ENCODE results near the gene JAKMIP2.

Gene JAKMIP2

DNA sequence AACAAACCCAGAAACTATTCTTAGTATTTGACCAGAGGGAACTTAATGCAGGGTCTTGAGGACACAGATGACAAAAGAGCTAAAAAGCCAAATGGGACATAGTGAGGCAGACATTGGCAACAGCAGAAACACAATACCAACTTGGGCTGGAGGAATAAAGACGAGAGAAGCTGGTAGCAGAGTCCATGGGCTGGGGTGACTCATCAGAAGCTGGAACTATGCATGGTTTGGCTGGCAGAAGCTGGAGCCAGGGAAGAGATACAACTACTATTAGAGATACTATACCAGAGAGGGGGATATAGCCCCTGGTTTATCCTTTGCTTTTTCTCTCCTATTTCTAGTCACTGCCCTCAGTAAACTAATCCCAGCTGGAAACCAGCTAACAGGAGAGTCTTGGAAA, 243.5 kb downstream of the JAKMIP2 start:
- H3K27ac ChIP-seq (replicated peaks): no peak overlapping the region
- H3K27me3 ChIP-seq (ENCODE audit: insufficient read depth, poor library complexity, severe bottlenecking): no peaks in the 10 kb centered on the region
- DNase-seq (ENCODE audit: low read depth in 1 of 2, low spot score in 1 of 2): no peak
- TF ChIP-seq, protein P1, sequence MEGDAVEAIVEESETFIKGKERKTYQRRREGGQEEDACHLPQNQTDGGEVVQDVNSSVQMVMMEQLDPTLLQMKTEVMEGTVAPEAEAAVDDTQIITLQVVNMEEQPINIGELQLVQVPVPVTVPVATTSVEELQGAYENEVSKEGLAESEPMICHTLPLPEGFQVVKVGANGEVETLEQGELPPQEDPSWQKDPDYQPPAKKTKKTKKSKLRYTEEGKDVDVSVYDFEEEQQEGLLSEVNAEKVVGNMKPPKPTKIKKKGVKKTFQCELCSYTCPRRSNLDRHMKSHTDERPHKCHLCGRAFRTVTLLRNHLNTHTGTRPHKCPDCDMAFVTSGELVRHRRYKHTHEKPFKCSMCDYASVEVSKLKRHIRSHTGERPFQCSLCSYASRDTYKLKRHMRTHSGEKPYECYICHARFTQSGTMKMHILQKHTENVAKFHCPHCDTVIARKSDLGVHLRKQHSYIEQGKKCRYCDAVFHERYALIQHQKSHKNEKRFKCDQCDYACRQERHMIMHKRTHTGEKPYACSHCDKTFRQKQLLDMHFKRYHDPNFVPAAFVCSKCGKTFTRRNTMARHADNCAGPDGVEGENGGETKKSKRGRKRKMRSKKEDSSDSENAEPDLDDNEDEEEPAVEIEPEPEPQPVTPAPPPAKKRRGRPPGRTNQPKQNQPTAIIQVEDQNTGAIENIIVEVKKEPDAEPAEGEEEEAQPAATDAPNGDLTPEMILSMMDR (IDR thresholded peaks at IDR 0.05; ENCODE audit: insufficient read depth, low read length): no peak
- no peak for TF ChIP-seq SPI1 (IDR thresholded peaks at IDR 0.05; ENCODE audit: borderline replicate concordance, low read depth)
- no peak for TF ChIP-seq GABPA (IDR thresholded peaks at IDR 0.05; ENCODE audit: low read depth)
- TF ChIP-seq POLR2AphosphoS5 (IDR thresholded peaks at IDR 0.05; ENCODE audit: low read depth): no peak
- TF ChIP-seq, protein P2, sequence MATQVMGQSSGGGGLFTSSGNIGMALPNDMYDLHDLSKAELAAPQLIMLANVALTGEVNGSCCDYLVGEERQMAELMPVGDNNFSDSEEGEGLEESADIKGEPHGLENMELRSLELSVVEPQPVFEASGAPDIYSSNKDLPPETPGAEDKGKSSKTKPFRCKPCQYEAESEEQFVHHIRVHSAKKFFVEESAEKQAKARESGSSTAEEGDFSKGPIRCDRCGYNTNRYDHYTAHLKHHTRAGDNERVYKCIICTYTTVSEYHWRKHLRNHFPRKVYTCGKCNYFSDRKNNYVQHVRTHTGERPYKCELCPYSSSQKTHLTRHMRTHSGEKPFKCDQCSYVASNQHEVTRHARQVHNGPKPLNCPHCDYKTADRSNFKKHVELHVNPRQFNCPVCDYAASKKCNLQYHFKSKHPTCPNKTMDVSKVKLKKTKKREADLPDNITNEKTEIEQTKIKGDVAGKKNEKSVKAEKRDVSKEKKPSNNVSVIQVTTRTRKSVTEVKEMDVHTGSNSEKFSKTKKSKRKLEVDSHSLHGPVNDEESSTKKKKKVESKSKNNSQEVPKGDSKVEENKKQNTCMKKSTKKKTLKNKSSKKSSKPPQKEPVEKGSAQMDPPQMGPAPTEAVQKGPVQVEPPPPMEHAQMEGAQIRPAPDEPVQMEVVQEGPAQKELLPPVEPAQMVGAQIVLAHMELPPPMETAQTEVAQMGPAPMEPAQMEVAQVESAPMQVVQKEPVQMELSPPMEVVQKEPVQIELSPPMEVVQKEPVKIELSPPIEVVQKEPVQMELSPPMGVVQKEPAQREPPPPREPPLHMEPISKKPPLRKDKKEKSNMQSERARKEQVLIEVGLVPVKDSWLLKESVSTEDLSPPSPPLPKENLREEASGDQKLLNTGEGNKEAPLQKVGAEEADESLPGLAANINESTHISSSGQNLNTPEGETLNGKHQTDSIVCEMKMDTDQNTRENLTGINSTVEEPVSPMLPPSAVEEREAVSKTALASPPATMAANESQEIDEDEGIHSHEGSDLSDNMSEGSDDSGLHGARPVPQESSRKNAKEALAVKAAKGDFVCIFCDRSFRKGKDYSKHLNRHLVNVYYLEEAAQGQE (IDR thresholded peaks at IDR 0.05; ENCODE audit: insufficient replicate concordance, low read depth): no peak
- no peak overlapping the region for H3K4me3 ChIP-seq (replicated peaks; ENCODE audit: insufficient read depth, low read length)

DNA sequence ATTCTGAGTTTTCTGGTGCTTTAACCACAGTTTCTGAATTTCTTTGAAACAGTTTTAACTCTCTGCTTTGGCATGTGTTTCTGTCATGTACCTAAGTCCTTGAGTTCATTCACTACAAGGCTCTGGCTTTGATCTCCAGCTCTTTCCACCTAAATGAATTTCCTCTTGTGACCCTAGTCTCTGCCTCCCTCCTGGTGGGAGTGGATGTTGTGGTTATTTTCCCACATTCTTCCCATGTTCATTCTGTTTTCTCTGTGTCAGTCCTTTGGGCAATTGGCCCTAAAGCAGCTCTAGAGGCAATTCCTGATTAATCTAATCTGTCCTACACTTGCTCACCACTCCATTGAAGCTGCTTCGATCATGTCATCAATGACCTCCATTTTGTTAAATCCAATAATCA, 244.3 kb downstream of the JAKMIP2 start:
- H3K27ac ChIP-seq (replicated peaks): no peak overlapping the region
- no peak for DNase-seq (ENCODE audit: low read depth in 1 of 2, low spot score in 1 of 2)

More for the DNA sequence above, 244.3 kb downstream of the JAKMIP2 start:
- Histone ChIP-seq H3K27me3 (ENCODE audit: insufficient read depth, poor library complexity, severe bottlenecking) (no peaks in the 10 kb centered on the region), H3K4me3 (replicated peaks; ENCODE audit: insufficient read depth, low read length) (no peak overlapping the region)
- TF ChIP-seq SPI1 (IDR thresholded peaks at IDR 0.05; ENCODE audit: borderline replicate concordance, low read depth): no peak
- no peak for TF ChIP-seq GABPA (IDR thresholded peaks at IDR 0.05; ENCODE audit: low read depth)
- no peak for TF ChIP-seq POLR2AphosphoS5 (IDR thresholded peaks at IDR 0.05; ENCODE audit: low read depth)
- TF ChIP-seq, protein P1 (IDR thresholded peaks at IDR 0.05; ENCODE audit: insufficient read depth, low read length): no peak
- TF ChIP-seq, protein P2 (IDR thresholded peaks at IDR 0.05; ENCODE audit: insufficient replicate concordance, low read depth): no peak

Data from HL-60 (cell line).